Left forelimb (tissue), 1 donor: ENCODE results near the gene KIAA2012.

Experiments
- DNase-seq: peaks from one replicate; pipeline ENCODE4 v3.0.0-alpha.2; 2018; ENCODE audit warnings: low spot score

The KIAA2012 gene

DNA sequence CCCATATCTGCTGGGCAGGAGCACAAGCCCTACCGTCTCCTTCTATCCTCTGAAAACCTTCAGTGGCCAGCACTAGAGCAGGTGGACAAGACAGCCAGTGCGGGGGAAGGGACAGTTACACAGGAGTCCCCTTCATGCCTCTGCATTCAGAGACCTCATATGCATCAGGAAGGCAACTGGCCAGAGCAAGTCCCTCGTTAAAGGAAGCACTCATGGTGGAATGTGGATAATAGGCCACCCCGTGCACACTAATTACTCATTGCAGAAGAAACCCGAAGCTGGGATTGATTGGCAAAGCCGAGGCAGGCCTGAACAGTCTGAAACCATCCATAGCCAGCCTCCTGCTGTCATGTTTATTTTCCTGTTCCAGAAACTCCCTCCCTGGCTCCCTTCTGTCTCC, 11.2 kb downstream of the KIAA2012 start:
- no peak for DNase-seq

DNA sequence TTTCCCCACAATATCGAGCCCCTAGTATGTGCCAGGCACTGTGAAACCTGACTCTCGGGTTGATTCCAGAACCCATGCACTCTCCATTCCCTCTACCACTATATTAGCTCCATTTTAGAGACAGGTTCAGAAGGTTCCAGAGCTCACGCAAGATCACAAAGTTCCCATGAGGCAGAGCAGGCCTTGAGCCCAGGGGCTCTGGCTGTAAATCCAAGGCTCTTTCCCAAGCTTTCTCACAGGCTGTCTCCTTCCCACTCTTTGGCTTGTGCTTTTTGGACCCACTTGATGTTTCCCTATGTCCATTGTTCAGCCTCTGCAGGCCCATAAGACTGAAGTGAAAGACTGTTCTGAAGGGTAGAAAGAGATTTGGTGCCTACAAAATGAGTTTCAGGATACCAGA, 15.7 kb downstream of the KIAA2012 start:
- DNase-seq: no peak

GRCh38 chr2:202090530-202090929, 17.5 kb downstream of the KIAA2012 start:
- no peak for DNase-seq

- no peak for DNase-seq
These were observed 18.4 kb downstream of the KIAA2012 start for GRCh38 chr2:202091476-202091875.

DNA sequence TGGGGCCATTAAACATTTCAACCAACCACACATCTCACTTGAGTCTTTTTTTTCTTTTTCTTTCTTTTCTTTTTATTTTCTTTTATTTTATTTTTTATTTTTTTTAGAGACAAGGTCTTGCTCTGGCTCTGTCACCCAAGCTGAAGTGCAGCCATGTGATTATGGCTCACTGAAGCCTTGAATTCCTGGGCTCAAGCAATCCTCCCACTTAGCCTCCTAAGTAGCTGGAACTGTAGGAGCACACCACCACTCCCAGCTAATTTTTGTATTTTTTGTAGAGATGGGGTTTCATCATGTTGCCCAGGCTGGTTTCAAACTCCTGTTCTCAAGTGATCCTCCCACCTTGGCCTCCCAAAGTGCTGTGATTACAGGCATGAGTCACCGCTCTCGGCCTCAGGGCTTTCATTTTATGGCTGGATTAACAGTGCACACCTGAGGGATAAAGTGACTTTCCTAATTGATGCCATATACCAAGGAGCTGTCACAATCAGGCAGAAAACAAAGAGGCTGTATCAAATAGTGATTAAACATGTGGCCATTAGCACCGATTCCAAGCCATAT, 21.5 kb downstream of the KIAA2012 start:
- DNase-seq: no peak

DNA sequence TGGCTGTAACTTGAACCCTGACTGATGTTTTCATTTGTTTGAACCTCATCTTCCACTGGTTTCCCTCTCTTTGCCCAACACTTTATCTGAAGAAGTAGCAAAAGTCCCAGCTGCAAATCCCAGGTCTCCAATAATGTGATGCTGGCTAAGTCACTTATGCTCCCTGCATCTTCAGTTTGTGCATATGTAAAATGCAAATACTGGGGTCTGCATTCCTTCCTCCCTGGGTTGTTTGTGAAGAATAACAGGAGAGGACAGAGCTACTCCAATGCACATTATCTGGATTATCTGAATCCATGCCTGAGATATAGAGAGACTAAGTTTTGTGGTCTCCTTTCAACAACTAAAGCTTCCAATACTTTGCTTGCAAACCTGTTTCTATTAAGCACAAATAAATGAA, 22.2 kb downstream of the KIAA2012 start:
- DNase-seq: no peak

DNA sequence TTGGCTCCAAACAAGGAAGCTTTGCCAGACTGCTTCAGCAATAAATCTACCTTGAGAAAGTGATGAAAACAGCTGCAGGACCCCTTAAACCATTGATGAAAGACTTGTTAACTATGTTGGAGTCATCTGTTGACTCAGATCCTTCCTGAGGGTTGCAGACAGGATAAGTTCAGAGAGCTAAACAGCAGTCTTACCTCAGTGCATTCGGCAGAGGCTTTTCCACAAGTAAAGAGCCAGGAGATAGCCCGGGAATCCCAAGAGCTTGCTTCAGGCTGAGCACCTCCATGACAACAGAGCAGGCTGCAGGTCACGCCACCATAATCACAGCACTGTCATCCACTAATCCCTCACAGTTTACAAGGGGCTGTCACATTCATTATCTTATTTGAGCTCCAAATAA, 23.7 kb downstream of the KIAA2012 start:
- no peak for DNase-seq

DNA sequence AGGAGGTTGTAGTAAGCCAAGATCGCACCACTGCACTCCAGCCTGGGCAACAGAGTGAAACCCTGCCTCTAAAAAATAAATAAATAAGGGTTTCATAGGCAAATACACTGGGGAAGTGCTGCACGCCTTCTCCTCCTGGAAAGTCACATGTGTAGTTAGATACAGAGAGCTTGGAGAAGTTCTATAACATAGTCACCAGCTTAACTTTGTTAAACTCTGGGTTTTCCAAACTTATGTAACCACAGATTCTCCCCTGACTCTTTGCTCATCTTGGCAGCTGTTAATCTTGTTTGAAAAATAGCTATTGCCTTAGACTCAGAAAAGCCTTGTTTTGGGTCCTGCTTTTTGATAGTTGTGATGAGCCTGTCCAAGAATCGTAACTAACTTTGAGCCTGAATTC, 25.2 kb downstream of the KIAA2012 start:
- no peak for DNase-seq

DNA sequence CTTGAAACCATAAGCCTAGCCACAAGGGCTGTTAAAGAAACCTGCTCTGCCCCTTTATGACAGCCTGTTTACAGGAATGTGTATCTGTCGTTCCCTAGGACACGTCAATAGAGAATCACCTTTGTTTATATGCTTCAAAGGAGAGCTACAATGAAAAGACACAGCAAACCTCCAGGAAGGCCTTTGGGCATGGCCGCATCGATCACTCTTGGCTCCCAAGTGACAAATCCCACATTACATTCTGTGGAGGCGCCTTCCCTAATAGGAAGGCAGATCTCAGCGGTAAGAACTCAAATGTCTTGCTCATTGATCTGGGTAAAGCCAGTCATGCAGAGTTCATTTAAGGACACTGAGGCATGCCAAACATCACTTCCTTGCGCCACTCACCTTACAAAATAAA, 26.5 kb downstream of the KIAA2012 start:
- DNase-seq: no peak

- no peak for DNase-seq
These were observed 27.1 kb downstream of the KIAA2012 start for GRCh38 chr2:202100176-202100575.

- DNase-seq: no peak
These were observed 28.0 kb downstream of the KIAA2012 start for GRCh38 chr2:202101026-202101579.

GRCh38 chr2:202102425-202103000, 29.5 kb downstream of the KIAA2012 start:
- no peak for DNase-seq

- DNase-seq: no peak
These were observed 31.3 kb downstream of the KIAA2012 start for GRCh38 chr2:202104286-202104870.

- no peak for DNase-seq
These were observed 32.0 kb downstream of the KIAA2012 start for GRCh38 chr2:202105025-202105424.

- DNase-seq: no peak
These were observed 35.3 kb downstream of the KIAA2012 start for GRCh38 chr2:202108345-202108744.

DNA sequence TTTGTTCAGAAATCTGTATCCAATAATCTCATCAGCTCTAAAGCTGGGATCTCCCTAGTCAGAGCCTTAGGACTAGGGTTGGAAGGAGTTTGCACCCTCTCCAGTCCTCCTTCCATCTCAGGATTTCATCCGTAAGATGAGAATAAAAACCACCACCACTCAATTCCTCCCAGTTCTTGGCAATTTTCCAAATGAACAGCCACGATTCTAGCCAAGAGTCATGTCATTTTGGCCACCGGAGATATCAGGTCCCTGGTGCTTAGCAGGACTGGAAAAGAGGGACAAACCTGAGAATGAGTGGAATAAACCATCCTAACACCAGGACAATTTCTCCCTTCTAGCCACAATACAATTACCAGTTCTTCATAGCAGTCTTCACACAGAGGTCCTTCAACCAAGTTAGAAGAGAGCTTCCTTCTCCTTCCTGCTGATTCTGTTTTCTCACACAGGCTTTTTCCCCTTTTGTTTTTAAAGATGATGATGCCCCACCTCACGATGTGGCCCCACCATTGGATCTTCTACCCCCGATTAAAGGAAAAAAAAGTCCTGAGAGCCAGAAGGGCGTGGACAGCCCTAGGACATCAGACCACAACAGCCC, 36.2 kb downstream of the KIAA2012 start:
- no peak for DNase-seq

DNA sequence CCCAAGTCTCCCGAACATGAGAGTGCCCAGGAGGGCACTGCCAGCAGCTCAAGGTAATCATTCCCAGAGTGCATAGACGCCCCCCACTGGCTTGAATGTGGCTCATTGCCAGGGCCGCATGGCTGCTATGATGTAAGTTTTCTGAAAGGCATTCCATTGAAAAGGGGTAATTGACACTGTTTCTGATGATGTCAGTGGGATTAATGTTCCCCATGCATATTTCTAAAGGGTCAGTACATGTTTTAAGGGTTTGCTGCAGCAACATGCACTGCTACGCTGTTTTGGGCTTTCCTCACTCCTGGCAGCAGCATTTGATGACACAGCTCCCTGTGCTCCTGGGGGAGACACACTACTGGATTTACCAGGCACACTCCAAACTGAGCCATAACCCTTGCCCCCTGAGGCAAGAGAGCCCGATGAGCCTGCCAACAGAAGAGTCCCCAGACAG, 36.7 kb downstream of the KIAA2012 start:
- DNase-seq: no peak

GRCh38 chr2:202110491-202110890, 37.4 kb downstream of the KIAA2012 start:
- no peak for DNase-seq

GRCh38 chr2:202112041-202112440, 39.0 kb downstream of the KIAA2012 start:
- DNase-seq: no peak

DNA sequence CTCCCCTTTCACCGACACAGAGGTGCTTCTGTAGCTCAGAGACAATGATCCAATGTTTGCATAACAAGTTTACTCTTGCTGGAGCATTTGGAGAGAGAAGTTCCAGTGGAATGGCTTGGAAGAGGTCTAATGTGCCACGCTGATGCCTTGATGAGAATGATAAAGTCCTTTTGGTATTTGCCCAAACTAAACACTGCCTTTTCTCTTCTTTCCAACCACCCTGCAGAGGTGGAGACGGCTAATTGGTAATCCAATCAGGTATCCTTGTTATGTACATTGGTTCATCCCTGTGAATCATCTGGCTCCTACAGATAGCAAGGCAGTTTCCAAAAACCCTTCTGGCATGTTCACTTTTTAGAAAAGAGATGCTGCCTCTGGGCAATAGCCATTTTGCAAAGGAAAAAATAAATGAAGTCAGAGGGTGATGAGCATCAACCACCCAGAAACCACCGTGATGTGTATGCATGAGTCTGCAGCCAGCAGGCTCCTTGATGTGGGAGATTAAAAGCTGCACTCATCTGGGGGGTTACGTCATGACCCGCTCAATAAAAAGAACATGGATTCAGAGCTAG, 40.6 kb downstream of the KIAA2012 start:
- no peak for DNase-seq

DNA sequence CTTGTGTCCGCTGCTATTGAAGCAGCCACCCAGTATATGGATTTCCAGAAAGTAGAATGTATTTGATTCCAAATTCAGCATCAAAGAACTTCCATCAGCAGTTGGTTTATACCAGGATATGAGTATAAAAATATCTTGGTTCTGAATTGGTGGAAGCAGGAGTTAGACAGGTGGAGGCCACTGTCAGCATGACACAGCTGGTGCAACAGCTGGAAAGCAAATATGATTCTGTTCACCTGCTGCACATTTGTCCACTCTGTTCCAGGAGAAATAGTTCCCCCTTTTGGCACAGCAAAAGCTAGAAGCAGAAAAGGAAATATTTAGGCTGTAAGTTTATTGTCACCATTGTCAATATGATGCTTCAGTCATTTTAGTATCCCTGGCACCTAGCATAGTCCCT, 41.2 kb downstream of the KIAA2012 start:
- no peak for DNase-seq

DNA sequence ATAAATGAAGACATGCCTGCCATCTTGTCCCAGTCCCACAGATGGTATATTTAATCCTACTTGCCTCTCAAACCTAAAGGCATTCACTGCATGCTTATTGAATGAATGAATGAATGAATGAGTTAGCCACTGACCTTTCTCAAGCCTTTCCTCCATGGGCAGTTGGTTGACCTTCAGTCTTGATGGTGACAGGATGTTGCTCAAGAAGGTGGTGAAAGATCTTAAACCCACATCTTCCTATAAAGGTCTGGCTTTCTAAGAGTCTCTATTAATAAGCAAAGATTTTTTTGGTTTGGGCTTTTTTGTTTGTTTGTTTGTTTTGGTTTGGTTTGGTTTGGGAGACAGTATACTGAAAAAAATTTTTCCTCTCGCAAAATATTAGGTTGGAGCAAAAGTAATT, 41.7 kb downstream of the KIAA2012 start:
- no peak for DNase-seq

DNA sequence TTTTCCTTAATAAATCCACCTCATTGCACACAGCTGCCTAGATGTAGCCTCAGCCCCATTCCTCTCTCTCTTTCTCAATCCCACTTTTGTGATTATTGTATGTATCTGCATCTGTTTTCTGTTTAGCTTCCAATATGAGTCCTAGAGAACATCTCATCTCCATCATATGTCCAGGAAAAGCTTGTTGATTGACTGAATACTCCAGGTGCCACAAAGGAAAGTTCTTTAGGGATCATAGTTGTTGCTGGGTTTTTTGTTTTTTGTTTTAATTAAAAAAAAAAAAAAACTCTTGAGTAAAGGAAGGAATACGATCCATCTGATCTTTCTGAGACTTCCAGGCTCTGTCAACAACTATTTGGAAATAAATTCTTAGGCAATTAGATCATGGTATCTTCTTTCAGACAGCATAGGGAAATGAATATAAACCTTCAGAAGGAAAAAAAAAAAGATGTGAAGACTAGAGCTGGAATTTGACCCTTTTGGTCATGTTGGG, 42.5 kb downstream of the KIAA2012 start:
- DNase-seq: no peak
